HG02610 (cell line): Measurements from ENCODE around the gene LRBA.
"Not testable (repeated sequence)": the region's sequence is repeated elsewhere in the genome, so short reads cannot be mapped to it uniquely, and the experiment has no call there.

ENCODE experiments used
- ATAC-seq: cut with Tn5 transposase; IDR thresholded peaks from one replicate; pipeline ENCODE4 v1.9.1; 2021; ENCODE audit warnings: mild to moderate bottlenecking, moderate library complexity; ENCODE audit not compliant: unreplicated experiment

LRBA gene

DNA sequence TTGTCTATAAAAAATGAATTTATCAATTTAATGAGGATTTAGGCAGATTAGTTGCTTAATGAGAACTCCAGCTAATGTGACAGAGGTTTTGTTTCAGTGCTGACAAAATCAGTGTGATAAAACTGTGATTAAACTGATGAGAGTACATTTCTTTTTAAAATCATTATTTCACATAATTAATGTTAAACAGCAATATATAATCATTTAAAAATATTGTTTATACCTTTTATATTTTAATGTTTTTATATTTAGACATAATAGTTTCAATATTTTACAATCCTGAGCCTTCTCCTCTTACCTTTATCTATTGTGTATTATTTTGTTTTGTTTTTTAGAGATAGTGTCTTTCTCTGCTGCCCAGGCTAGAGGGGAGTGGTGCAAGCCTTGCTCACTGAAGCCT lies 480.3 kb downstream of the LRBA start:
- ATAC-seq: no peak

DNA sequence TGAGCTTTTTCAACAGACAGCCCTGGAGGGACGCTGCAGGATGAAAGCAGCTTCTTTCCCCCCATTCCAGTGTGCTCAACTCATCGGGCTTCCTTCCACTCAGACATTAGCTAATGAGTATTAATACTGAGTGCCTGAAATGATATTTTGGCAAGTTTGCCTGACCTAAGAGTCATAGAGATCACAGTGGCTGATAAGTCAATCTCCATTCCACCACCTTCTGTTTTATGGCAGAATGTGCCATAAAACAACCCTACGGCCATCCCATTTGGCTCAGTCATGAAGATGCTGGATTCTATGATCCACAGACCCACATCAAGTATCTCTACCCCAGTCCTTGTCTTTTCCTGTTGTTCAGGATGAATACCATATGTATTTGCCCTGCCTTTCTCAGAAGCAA lies 481.4 kb downstream of the LRBA start:
- no peak for ATAC-seq

DNA sequence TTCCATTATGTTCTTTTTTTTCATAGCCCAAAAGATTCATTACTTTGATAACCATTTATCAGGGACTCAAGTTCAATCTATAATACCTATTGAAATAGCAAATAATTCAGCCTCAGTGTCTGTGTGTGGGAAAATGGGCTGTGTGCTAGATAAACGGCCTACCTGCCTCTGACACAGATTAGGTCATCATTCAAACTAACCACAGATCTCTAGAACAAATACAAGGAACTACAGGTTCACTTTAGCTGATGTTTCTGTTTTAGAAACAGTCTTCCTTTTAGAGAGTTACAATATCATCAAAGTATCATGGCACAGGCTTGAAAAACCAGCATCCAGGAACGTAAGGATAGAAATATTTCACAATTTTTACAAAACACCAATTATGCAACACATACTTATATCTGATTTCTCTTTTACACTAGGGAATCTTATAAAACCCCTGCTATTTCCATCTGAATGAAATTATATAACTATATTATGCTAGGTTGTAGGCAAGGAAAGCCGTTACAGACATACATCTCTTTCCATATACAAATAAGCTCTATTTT lies 489.7 kb downstream of the LRBA start:
- ATAC-seq: no peak

DNA sequence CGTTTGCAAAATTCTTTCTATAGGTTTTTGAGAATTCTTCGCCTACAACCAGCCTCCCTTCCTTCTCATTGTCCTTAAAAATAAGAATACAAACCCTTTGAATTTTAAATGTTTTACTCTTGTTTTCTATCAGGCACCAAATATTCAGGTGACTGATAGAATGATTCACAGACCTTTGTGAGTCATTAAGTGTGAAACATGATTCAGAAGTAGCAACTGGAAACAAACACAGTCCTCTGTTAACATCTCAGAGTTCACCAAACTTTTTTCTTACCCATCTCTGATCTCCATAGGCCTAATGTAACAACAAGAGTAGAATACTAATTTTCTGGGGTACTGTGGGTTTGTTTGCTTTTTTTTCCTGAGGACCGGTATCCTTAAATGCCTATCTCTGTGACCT lies 496.5 kb downstream of the LRBA start:
- ATAC-seq: peak; percentile 90

DNA sequence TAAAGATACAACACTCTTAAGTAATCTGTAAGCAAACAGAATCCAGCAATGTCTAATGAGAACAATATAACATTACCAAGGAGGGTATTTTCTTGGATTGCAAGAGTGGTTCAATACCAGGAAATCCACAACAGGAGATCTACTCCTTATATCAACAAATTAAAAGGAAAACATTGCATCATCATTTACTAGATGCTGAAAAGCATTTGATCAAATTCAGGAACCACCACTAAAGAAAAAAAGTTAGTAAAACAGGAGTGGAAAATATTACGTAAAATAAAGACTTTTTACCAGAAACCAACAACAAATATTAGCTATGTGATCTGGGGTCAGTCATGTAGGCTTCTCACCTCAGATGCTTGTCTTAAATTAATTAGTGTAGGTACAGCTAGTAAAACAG lies 499.9 kb downstream of the LRBA start:
- ATAC-seq: no peak

DNA sequence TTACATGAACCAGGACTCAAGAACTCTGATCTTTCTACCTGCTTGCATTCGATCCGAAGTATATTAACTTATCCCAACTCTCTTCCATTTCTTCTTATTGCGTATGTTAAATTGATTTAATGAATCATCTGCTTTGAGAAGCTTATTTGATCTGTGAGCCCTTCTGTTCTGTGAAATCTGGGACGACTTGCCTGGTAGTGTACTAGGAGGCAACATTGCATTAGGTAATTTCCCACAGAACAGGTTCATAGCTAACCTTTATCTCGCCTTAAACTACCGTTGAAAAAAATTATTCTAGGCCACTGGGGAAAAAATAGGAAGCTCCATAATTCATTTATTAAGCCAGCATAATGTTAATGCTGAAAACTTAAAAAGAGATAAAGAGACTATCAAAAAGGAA lies 500.4 kb downstream of the LRBA start:
- no peak for ATAC-seq

DNA sequence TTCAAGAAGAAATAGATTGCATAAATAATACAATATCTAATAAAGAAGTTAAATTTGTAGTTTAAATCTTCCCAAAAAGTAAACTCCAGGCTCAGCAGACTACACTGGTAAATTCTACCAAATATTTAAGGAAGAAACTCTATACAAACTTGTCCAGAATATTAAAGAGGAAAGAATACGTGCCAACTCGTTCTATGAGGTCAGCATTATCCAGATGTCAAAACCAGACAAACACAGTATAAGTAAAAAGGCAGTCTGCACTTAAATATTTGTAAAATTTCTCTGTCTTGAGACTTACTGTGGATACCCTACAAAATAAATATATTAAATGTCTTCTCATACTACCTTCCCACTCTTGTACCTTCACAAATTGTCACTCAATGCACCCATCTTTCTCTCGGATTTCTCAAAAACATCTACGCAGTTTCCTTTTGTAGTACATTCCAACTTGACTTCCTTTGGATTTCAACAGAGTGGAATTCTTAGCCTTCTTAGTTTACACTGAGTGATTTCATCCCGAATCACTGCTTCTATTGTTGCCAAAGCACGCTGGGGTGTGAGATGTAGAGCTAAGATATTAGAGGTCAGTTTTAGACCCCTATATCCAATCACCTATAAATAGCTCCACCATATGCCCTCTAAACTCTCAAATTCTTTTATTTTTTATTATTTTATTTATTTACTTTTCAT lies 504.8 kb downstream of the LRBA start:
- no peak for ATAC-seq

DNA sequence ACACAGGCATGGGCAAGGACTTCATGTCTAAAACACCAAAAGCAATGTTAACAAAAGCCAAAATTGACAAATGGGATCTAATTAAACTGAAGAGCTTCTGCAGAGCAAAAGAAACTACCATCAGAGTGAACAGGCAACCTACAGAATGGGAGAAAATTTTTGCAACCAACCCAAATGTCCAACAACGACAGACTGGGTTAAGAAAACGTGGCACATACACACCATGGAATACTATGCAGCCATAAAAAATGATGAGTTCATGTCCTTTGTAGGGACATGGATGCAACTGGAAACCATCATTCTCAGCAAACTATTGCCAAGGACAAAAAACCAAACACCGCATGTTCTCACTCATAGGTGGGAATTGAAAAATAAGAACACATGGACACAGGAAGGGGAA lies 507.4 kb downstream of the LRBA start:
- ATAC-seq: not testable (repeated sequence)

DNA sequence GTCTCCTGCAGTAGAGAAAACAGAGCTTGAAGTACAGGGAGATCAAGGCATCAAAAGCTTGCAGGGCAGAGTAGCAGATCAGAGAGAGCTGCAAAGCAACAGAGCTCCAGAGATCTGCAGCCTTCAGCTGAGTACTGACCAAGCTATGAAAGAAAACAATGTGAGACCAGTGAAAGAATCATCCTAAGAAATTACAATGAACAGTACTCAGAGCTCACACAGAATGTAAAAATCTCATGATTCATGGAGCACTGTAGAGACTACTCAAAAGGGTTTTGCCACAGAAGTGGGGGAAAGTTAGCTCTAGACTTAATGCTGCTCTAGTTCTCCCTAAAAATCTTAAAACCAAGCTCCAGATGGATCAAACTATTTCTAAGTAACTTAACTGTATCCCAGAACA lies 513.1 kb downstream of the LRBA start:
- no peak for ATAC-seq

DNA sequence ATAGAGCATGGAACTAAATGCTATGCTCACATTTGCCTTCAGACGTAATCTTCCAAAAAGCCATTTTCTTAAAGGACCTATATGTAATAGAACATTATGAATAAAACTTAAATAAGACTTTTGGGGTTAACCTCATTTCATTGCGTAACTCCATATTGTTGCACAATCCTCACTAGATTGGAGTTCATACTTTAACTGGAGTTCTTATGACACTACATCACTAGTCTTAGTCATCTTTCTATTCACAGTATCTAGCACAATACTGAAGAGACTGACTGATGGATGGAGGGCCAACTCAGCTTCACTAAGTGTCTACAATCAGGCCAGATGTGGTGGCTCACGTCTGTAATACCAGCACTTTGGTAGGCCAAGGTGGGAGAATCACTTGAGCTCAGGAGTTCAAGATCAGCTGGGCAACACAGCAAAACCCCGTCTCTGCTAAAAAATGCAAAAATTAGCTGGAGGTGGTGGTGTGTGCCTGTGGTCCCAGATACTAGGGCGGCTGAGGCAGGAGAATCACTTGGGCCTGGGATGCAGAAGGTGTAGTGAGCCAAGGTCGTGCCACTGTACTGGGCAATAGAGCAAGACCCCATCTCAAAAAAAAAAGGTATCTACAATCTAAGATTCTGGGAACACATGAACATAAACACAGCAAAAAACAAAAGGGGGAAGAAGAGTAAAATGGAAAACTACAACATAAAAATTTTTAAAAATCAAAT lies 513.9 kb downstream of the LRBA start:
- no peak for ATAC-seq

DNA sequence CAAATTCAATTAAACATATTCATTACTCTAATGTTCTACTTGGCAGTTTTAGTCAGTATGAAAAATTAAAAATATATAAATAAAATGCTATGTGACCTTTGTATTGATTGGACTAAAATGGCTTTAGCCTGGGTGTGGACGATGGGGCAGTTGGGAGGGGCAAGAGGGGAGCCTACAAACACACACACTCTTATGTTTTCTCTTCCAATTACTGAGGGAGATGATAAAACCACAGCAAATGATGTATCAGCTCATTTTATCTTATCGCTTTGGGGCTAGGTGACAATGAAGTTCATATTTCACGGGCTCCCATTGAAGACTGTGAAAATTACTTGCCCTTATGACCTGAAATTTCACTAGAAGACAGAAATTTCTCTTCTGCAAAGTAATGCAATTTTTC lies 517.5 kb downstream of the LRBA start:
- ATAC-seq: no peak

DNA sequence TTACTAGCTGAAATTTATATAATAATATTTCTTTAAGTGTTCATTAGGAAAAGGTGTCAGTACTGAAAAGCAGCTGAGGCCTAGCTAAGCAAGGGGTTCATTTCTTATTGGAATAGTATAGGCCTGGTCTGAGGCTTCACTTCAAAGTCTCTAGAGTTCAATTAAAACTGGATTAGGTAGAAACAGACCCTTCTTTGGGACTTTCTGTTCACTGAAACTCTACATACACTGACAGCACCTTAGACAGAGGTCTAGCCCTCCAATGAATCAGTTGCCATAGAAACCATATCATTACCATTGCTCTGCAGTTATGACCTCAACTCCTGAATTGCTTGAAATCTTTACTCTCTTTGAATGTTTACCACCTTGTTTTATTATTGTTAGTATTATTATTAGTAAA lies 519.5 kb downstream of the LRBA start:
- ATAC-seq: no peak

DNA sequence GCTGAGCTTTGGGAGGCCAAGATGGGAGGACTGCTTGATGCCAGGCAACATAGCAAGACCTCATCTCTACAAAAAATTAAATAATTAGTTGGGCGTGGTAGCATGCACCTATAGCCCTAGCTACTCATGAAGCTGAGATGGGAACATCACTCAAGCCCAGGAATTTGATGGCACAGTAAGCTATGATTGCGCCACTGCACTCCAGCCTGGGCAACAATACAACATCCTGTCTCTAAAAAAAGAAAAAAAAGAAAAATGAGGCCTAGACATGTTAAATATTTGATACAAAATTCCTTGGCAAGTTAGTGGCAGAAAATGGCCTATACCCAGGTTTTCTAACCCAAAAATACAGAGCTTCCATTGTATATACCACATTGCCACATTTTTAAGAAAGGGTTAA lies 521.2 kb downstream of the LRBA start:
- no peak for ATAC-seq

DNA sequence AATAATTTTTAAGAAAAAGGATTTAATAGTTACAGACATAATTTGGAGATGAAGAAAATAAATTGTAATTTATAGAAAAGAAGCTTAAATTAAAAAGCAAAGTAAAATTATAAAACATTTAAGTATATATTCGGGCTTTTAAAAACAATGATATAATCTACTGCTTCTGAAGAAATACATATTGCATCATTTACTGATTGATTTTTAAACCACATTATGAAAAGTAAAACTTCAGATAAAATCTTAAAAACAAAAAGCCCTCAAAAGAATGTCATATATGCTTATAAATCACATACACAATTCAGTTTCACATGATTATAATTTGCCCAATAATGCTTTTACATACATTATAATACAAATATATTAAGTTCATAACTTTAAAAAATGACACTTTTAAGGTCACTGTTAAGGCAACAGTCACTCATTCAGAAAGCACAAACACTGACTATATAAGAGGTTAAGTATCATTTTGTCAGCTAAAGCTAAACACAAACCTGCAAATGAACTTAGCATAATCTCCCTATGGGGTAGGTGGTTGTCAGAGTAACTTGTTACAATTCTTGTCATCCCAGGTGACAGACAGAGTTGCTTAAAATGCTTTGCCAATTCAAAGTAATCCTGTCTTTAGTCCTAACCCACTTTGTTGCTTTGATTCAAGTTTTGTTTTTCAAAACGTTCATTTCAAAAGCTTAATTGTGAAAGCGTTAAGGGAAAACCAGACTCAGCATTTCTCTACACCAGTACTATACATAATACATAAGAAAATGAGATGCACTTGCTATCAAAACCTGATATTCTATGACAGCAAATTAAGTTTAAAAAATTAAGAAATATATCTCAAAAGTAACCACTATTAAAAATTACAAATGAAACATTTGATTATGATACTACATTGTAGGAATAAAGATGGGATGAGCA lies 523.7 kb downstream of the LRBA start:
- ATAC-seq: no peak

DNA sequence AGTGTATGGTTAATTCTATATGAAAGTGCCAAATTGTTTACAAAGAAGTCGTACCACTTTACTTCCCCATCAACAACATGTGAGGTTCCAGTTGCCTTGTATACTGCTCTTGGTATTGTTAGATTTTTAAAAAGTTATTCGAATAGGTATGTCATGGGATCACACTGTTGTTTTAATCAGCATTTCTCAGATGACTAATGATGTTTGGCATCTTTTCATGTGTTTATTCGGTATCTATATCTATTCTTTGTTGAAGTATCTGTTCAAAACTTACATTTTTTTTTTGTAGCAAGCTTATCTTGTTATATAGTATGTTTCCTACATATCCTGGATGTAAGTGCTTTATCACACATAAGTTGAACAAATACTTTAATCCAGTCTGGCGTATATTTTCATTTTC lies 532.5 kb downstream of the LRBA start:
- ATAC-seq: no peak

DNA sequence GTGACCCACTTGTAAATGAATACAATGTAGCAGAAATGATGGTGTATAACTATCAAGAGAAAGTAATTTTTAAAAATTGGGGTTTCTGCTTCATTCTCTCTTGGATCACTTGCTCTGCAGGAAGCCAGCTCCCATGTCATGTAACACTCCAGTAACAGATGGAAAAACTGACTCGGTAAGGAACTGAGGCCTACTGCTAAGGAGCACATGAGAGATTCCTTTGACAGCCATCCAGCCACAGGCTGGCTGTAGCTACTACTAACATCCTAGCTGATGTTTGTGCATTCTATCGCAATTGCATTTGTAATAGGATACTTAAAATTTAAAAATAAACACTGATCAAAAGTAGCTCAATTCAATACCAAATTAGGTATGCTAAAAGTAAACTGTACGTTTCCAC lies 535.4 kb downstream of the LRBA start:
- ATAC-seq: no peak

DNA sequence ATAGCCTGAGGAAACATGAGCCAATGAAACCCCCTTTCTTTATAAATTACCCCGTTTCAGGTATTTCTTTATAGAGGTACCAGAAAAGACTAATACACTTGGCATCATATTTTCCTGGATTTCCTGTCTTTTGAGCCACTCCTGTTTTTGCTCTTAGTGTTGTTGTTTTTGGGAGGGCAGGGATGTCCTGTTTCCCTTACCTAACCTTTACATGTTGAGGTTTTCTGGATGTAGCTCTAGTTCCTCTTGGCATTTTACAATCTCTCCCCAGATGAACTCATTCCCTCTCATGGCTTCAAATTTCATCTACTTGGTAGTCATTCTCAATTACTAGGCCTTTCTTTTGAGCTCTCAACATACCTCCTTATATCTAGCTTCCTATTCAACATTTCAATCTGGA lies 537.2 kb downstream of the LRBA start:
- ATAC-seq: no peak

DNA sequence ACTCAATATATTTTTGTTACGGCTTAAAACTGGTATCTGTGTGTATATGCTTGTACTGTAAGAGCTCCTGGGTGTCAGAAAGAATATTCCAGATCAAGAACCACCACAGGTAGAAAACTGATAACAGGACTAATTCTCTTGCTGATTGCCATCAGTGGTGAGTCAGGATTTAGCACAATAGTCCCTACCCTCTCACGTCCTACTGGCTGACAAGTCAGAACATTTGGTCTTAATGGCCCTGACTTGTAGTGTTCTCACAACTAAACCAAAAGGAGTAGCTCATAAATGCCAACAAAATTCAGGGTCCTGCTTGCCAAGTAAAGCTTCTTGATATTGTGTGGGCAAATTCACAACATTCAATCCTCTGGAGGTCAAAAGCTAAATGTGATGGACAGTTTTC lies 538.3 kb downstream of the LRBA start:
- no peak for ATAC-seq

DNA sequence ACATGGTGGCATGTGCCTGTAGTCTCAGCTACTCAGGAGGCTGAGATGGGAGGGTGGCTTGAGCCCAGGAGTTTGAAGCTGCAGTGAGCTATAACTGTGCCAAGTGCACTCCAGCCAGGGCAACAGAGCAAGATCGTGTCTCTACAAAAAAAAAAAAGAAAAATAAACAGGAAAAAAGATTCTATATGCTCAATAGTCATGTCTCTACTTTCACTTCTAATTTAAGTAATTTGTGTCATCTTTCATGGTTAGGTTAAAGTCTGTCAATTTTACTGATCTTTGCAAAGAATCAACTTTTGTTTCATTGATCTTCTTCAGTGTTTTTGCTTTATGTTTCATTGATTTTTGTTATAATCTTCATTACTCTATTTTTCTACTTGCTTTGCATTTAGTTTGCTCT lies 539.3 kb downstream of the LRBA start:
- no peak for ATAC-seq

DNA sequence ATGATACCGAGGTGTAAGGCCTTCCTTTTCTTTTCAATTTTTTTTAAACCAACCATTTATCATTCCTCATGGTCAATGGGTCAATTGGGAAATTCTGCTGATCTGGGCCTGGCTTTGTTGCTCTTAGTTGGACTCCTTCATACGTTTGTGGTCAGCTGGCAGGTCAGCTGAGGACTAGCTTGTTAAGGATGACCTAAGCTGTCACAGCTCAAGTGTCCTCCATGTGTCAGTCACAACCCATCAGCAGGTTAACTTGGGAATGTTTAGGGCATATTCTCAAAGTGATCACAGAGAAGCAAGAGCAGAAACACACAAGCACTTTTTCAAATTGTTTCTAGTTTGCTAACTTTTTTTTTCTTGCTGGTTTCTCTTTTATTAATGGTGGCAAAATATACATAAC lies 550.6 kb downstream of the LRBA start:
- no peak for ATAC-seq

DNA sequence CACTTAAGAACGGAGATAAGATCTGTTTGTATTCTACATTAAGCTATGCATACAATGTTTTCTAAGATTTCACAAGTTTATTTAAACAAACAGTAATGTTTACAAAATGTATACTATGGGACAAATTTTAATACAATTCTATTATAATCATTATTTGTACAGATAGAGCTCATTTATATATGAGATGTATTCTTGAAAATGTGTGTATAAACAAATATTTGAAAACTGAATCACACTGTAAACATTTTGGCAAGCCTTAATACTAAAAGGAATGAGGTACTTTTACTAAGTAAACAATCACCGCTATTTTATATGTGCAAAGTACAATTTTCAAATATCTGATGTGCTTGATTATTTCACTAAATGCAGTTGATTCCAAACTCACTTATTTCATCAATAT lies 552.3 kb downstream of the LRBA start:
- no peak for ATAC-seq

DNA sequence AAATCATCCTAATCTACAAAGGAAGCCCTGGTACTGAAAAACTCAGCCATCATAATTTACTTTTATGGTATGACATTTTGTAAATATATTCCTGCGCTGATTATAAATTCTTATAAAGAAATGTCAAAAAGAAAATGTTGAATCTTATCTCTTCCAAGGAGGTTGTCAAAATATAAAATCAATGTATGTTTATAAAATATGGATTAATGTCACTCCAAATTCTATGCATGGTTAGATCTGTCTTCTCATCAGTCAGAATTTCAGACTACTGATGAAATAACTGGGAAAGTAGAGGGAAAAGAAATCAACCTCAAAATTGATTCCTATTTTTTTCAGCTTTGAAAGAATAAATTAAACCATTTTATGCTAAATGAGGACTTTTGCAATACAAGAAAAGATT lies 553.1 kb downstream of the LRBA start:
- no peak for ATAC-seq
